MM.1S (cell line): ENCODE results near the gene TMIGD3.

Source experiments
- DNase-seq: peaks from one replicate; pipeline ENCODE4 v3.0.0-alpha.2; 2015
- H2AFZ ChIP-seq: fragments of 300-600 bp; sonication (generic); 2 replicates; pipeline ENCODE4 v1.6.0; 2016; ENCODE audit warnings: antibody characterized with exemption, low read length
- H3F3A ChIP-seq: fragments of 300-600 bp; sonication (generic); 2 replicates; pipeline ENCODE4 v1.6.1; 2016; ENCODE audit warnings: mild to moderate bottlenecking, antibody characterized with exemption, low read length, moderate library complexity, mixed read lengths; ENCODE audit not compliant: insufficient read depth
- H3K27ac ChIP-seq: fragments of 300-600 bp; sonication (generic); 2 replicates; pipeline ENCODE4 v1.5.1; 2016; ENCODE audit warnings: mild to moderate bottlenecking, low read length
- H3K27me3 ChIP-seq: fragments of 300-600 bp; sonication (generic); replicated peaks from 2 replicates; pipeline ENCODE4 v1.6.0; 2016; ENCODE audit warnings: low read length; ENCODE audit not compliant: insufficient read depth
- H3K36me3 ChIP-seq: fragments of 300-600 bp; sonication (generic); replicated peaks from 2 replicates; pipeline ENCODE4 v1.6.1; 2016; ENCODE audit warnings: mild to moderate bottlenecking, low read length, mixed read lengths; ENCODE audit not compliant: insufficient read depth
- H3K4me1 ChIP-seq: fragments of 300-600 bp; sonication (generic); 2 replicates; pipeline ENCODE4 v1.6.1; 2016; ENCODE audit warnings: low read length, mixed read lengths
- H3K4me2 ChIP-seq: fragments of 300-600 bp; sonication (generic); 2 replicates; pipeline ENCODE4 v1.6.0; 2016; ENCODE audit warnings: low read depth, low read length
- H3K4me3 ChIP-seq: fragments of 300-600 bp; sonication (generic); 2 replicates; pipeline ENCODE4 v1.5.1; 2016; ENCODE audit warnings: low read length, mixed read lengths
- H3K79me2 ChIP-seq: fragments of 300-600 bp; sonication (generic); 2 replicates; pipeline ENCODE4 v1.6.1; 2016; ENCODE audit warnings: mixed run types, low read length, mixed read lengths
- H3K9ac ChIP-seq: fragments of 300-600 bp; sonication (generic); 2 replicates; pipeline ENCODE4 v1.6.1; 2016; ENCODE audit warnings: low read length, mixed read lengths
- H3K9me2 ChIP-seq: fragments of 300-600 bp; sonication (generic); replicated peaks from 2 replicates; pipeline ENCODE4 v1.6.1; 2016; ENCODE audit warnings: mild to moderate bottlenecking, low read length, mixed read lengths; ENCODE audit not compliant: insufficient read depth
- H3K9me3 ChIP-seq: fragments of 300-600 bp; sonication (generic); replicated peaks from 2 replicates; pipeline ENCODE4 v1.6.1; 2016; ENCODE audit warnings: mild to moderate bottlenecking, low read length, mixed read lengths; ENCODE audit not compliant: insufficient read depth
- H4K20me1 ChIP-seq: fragments of 300-600 bp; sonication (generic); 2 replicates; pipeline ENCODE4 v1.6.1; 2016; ENCODE audit warnings: mild to moderate bottlenecking, low read length, moderate library complexity, mixed read lengths; ENCODE audit not compliant: insufficient read depth
- EZH2 ChIP-seq: fragments of 300-600 bp; sonication (generic); optimal IDR thresholded peaks from 2 replicates; pipeline ENCODE3; 2017; ENCODE audit warnings: low read depth, mild to moderate bottlenecking, antibody characterized with exemption, low read length, mixed read lengths
- EZH2phosphoT487 ChIP-seq: fragments of 300-600 bp; sonication (generic); IDR thresholded peaks from 2 replicates; pipeline ENCODE4 v1.6.1; 2018; ENCODE audit warnings: antibody characterized with exemption, low read length
- TF ChIP-seq, protein P1 (sequence below): fragments of 300-600 bp; sonication (generic); IDR thresholded peaks from 2 replicates; pipeline ENCODE4 v1.5.1; 2016; ENCODE audit warnings: antibody characterized with exemption, low read length, mixed read lengths

Gene TMIGD3

GRCh38 chr1:111484391-111485026 is 18.9 kb downstream of the TMIGD3 start:
- H3K9ac ChIP-seq: no peak overlapping the region
- H3K36me3 ChIP-seq: no peaks in the 10 kb centered on the region
- TF ChIP-seq EZH2 (no peak), EZH2phosphoT487 (no peak)
- TF ChIP-seq, protein P1, sequence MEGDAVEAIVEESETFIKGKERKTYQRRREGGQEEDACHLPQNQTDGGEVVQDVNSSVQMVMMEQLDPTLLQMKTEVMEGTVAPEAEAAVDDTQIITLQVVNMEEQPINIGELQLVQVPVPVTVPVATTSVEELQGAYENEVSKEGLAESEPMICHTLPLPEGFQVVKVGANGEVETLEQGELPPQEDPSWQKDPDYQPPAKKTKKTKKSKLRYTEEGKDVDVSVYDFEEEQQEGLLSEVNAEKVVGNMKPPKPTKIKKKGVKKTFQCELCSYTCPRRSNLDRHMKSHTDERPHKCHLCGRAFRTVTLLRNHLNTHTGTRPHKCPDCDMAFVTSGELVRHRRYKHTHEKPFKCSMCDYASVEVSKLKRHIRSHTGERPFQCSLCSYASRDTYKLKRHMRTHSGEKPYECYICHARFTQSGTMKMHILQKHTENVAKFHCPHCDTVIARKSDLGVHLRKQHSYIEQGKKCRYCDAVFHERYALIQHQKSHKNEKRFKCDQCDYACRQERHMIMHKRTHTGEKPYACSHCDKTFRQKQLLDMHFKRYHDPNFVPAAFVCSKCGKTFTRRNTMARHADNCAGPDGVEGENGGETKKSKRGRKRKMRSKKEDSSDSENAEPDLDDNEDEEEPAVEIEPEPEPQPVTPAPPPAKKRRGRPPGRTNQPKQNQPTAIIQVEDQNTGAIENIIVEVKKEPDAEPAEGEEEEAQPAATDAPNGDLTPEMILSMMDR: no peak
- no peak overlapping the region for H3K27ac ChIP-seq
- H3K4me3 ChIP-seq: no peak overlapping the region
- no peak for DNase-seq
- H2AFZ ChIP-seq: no peak overlapping the region
- peaks cover 14% of the 10 kb centered on the region for H3K27me3 ChIP-seq
- no peaks in the 10 kb centered on the region for H3K79me2 ChIP-seq
- no peak overlapping the region for H3K4me2 ChIP-seq
- no peaks in the 10 kb centered on the region for H3K4me1 ChIP-seq
- H4K20me1 ChIP-seq: no peaks in the 10 kb centered on the region
- no peaks in the 10 kb centered on the region for H3K9me2 ChIP-seq
- H3K9me3 ChIP-seq: no peaks in the 10 kb centered on the region
- no peaks in the 10 kb centered on the region for H3F3A ChIP-seq

DNA sequence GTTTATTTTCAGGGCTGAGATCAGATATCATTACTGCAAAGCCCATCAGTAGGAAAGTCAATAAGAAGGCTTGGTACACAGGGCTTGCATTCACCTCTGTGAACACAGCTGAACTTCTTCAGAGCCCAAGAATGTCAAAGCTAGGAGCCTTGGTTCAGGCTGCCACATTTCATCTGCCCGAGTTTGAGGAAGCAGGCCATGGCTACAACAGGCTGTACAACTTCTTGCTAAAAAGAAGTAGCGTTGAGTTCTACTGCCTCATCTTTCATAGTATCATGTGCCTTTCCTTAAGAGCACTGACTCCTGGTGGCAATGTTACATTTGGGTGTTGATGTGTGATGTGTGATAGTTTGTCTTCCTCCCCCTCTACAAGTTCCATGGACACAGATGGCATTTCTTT is 19.6 kb downstream of the TMIGD3 start:
- TF ChIP-seq, protein P1: no peak
- Histone ChIP-seq H4K20me1 (no peaks in the 10 kb centered on the region), H3K9me2 (no peaks in the 10 kb centered on the region), H2AFZ (no peak overlapping the region), H3K4me3 (no peak overlapping the region), H3K27ac (no peak overlapping the region), H3K4me1 (no peaks in the 10 kb centered on the region), H3K4me2 (no peak overlapping the region), H3K79me2 (no peaks in the 10 kb centered on the region), H3K27me3 (peaks cover 20% of the 10 kb centered on the region), H3K9ac (no peak overlapping the region), H3K9me3 (no peaks in the 10 kb centered on the region), H3K36me3 (no peaks in the 10 kb centered on the region), H3F3A (no peaks in the 10 kb centered on the region)
- DNase-seq: no peak

DNA sequence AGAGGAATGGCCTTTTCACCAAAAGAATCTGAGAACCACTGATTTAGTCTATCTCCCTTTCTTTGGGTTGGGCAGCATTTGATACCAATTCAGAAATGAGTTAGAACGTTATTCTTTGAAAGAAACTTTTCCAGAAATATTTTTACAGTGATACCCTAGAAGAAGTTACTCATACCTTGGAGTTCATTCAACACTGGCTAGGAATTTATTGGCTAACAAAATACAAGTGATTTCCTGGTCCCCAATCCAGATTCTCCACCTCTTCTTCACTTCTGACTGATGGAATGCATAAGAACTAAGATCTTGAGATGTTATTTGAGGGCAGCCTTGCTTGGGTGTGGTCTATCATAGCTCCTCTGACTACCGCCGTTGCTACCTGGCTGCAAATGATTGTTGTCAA is 20.3 kb downstream of the TMIGD3 start:
- Histone ChIP-seq H3K79me2 (no peaks in the 10 kb centered on the region), H3K9ac (no peak overlapping the region), H3K4me2 (no peak overlapping the region), H4K20me1 (no peaks in the 10 kb centered on the region), H3K9me2 (no peaks in the 10 kb centered on the region), H2AFZ (no peak overlapping the region), H3K4me1 (no peaks in the 10 kb centered on the region), H3K4me3 (no peak overlapping the region), H3K9me3 (no peaks in the 10 kb centered on the region), H3K27ac (no peak overlapping the region), H3K36me3 (no peaks in the 10 kb centered on the region), H3K27me3 (peaks cover 26% of the 10 kb centered on the region), H3F3A (no peaks in the 10 kb centered on the region)
- TF ChIP-seq, protein P1: no peak
- TF ChIP-seq EZH2 (no peak), EZH2phosphoT487 (no peak)
- no peak for DNase-seq
